GM21717 (cell line): Measurements from ENCODE around the gene LCP1.

Source experiments
- ATAC-seq: cut with Tn5 transposase; IDR thresholded peaks from one replicate; pipeline ENCODE4 v1.9.1; 2021; ENCODE audit warnings: mild to moderate bottlenecking, moderate library complexity; ENCODE audit not compliant: unreplicated experiment

LCP1 gene

DNA sequence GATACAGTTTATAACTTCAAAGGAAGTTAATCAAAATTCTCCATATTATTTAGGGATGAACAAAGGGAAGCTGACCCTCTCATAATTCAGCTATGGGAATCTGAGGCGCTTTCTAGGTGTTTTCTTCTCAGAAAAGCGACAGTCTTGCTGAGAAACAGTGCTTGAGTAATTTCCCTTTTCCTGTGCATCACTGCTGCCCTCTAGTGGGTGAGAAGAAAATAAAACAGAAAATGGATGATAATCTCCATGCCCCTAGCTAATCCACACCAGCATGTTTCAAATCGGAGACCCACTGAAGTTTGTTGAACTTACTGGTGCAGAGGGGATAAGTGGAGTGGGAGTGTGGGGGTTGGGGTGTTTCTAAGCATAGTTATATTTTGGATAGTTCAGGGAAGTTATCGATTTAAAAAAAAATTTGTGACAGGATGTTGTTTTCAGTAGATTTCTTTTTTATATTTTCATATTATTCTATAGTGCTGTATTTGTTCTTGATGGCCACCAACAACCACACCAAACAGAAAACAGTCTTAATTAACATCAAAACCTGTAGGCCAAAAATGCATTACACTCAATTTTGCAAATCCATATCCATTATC lies 21.4 kb downstream of the LCP1 start:
- ATAC-seq, result no peak

DNA sequence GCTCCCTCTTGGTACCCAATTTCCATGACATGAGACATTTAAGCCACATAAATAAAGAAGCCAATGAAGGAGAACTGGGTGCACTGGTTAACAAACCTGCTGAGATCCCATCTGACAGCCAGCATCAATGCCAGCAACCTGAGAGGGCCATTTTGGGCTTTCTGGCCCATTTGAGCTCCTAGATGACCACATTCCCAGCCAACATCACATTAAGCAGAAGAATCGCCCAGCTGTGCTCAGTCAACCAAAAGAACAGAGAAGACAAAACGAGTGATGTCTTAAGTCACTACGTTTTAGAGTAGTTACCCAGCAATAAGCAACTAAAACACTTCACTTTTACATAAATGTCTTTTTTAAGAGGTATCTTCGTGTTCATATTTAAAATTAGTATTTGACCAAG lies 21.9 kb downstream of the LCP1 start:
- ATAC-seq, result no peak

DNA sequence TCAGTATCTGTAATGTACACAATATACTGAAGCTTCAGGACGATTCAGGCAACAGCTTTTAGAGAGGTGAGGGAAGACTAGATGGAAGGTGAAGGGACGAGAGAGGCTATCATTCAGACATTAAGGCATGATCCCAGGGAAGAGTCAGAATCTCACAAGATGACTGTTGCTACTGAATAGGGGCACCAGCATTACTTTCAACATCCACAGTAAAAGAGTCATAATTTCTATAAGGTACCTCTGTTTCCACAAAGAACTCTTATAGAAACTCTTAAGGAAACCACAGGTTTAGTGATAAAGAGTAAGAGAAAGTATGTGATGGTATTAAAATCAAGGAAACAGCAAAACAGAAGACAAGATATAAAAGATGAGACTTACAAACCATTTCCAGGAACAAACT lies 23.0 kb downstream of the LCP1 start:
- no peak for ATAC-seq

DNA sequence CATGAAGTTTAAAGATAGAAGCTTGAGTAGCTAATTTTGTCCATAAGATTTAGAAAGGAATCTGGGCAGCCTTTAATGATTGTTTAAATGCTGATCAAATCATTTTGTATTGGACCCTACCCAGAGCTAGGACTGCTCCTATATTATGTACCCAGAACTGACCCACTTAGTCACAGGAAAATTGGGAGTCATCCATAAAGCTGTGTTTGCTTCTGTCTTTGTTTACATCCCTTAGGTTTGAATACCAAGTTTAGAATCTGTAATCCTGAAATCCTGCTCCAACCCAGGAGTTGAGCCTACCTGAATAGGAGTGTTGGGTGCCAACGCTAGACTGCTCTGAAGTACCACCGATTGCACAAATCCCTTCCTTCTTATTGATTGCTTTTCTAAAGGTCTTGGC lies 23.8 kb downstream of the LCP1 start:
- ATAC-seq, result no peak

DNA sequence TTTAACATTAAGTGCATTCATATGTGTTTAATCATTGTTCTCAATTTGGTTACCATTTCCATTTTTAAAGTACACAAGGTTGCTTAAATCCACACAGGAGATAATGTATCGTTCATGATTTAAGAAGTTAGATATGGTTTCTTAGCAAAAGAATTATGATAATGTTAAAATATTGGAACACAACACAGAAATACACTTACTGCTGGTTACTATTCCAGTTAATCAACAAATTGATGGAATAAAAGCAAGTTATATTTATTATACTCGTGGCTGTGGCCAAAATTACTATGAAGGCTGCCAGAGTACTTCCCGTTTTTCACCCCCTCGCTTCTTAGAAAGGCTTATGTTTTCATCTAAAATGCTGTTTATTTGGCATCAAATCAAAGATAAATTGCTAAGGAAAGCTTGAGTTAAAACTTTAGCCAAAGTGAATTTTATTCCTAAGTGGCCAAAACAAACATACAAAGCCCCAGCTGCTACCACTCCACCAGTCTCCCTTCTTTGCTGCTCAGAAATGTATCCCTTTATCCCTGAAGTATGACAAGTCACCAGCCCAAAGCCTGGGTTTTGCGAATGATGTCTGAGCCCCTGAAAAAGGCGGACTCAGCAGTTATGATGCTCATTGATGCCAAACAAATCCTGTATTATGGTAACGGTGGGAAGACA lies 27.7 kb downstream of the LCP1 start:
- no peak for ATAC-seq

DNA sequence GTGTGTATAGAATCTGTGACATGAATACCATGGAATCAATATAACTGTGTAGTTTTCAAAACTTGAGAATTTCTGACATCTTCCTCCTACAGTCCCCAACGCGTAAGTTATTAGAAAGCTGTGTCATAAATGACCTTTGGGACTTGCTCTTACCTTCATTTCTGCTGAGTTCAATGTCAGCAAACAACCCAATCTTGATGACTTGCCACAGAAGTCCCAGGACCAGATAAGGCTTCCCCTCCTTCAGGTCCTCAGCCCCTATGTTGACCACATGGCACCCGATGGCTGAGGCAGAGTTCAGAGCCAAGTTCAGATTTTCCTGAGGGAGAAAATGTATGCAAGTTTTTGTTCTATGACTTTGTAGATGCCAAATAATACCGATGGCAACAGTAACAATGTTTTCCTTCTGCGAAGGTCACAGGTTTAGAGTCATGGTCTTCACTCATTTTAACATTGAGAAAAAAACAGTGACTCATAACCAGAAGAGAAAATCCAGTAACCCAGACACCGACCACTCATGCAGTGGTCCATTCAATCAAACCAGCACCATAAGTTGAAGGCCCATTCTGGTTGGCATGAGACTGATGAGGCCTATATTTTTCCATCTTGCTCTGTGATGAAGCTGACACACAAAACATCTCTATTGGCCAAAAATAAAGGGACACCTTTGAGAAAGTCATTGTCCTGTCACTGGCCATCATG lies 29.2 kb downstream of the LCP1 start:
- ATAC-seq, result no peak

DNA sequence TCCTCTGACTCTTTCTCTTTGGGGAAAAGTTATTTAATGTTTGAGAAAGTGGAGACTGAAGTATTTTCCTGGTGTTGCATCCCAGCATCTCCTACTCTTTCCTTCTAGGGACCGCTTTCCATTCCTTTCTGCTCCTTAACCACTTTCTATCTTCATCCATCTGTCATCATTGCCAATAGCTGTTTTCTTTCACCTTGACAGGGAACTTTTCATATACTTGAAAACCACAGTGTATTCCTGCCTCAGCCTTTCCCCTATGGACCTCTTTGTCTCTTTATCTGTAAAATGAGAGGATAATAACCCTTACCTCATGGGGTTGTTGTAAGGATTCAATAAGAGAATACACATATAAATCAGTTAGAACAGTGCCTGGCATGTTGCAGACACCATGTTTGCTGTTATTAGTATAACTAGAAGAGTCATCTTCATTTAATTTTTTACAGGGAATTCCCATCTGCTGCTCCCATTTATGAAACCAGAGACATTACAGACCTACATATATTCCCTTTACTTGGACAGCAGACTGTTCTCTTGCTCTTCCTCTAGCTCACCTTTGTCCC lies 31.8 kb downstream of the LCP1 start:
- ATAC-seq, result no peak

DNA sequence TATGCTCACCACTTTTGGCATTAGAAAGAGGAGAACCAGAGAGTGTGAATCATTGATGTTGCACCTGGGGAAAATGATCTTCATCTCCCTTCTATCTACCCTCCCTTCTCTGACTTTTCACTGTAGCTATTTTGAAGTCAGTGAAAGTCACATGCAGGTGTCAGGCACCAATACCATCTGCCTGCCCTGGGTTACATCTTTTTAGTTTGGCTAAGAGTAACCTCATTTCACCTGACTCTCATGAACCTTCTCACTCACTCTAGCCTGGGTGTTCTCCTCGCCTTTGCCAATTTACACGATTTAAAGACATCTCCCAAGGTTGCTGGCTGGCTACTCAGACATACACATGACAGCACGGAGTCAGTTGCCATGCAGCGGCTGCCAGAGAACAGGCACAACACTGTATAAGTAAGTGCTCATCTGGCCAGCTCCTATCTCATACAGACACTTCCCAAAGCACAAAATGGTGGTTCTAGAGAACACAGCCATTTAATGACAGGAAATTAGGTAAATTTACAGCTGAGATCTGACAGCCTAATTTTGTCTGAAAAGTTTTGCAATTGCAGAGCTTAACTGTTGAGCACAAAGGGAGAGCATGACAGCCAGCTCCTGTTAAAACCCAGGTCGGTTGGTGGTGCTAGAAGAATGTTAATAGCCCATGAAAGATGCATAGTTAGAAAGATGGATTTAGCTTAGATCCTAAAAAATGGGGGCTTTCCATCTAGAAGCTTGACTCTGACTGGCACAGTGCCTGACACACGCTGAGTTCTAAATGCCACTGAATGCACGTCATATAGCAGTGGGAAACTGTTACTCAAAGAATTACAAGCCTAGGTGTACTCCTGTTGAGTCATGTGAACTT lies 32.5 kb downstream of the LCP1 start:
- ATAC-seq, result no peak

DNA sequence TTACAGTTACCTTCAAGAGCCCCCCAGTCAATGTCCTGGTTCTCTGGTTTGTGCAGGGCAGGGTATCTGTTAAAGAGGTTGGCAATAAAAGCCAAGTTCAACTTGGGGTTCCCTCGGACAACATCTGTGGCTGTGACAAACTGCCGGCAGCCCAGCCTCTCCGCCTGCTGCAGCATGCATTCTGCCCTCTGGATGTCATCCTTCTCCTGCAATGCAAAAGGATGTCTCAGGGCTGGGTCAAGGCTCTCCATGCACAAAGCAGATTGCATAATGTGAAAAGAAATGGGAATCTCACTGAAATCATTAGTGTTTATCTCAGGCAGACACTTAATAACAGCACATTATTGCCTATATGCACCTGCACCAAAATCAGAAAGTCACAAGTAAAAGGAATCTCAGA lies 35.1 kb downstream of the LCP1 start:
- no peak for ATAC-seq

DNA sequence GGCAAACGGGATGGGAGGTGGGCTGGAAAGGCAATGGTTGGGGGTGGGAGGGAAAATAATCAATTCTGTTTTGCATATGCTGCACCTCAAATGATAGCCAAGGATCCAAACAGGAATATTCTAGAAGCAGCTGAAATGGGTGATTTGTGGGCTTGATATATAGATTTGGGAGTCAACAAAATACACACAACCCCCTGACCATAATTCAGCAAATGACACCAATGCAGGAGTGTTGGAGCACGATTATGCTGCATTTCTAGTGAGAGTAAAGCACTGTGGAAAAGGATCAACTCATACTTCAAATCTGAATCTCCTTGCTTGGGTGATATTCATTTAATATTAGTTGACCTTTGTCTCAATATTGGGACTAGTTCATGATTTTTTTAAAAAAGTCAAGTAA lies 36.0 kb downstream of the LCP1 start:
- ATAC-seq, result no peak

DNA sequence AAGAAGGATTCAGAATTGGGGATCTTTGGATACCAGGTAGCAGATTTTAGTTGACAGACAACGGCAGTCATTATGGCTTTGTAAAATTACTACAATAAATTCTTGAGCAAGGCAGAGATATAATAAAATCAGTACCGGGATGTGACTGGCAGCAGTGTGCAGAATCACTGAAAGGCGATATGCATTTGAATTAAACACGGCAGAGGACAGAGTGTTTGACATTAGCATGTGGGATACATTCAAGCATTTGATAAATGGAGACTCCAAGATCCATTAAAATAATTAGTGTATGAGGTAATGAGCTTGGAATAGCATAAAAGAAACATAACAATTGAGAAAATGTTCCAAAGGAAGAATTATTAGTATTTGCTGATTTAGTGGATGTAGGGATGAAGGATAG lies 36.8 kb downstream of the LCP1 start:
- ATAC-seq, result no peak

DNA sequence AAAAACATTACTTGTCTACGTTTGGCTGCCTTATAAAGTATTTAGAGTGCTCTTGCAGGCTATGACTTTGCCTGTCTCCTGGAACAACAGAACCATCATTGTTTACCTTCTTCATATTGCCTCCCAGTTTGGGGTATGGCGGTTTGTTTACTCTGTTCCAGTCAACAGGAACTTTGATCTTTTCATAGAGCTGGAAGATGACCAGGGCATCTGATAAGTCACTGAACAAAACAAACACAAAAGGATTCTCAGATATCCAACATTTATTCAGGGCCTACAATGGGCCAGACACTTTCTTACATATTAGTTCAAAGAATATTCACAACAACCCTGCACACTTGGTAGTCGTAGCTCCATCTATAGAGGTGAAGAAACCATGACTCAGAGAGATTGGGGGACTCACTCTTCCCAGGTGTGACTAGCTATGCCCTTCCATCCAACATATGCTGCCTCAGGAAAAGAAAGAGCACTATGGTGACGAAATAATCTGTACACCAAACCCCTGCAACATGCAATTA lies 38.7 kb downstream of the LCP1 start:
- no peak for ATAC-seq

DNA sequence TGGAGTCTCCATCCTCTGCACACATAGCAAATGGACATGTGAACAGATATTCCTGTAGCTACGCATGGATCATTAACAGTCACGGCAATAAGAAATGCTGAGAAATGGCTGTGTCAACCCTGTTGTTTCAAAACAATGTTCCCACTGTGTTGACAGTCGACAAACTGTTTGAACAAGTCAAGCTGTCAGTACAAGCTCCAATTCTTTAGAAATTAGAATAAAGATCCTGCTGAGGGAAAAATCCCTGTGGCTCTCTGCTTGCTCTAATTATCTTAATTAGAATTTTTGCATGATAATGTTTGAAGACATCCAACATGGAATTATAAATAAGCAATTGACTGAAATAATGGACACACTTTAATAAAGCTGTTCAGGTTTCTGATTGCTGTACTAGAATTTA lies 39.2 kb downstream of the LCP1 start:
- no peak for ATAC-seq

DNA sequence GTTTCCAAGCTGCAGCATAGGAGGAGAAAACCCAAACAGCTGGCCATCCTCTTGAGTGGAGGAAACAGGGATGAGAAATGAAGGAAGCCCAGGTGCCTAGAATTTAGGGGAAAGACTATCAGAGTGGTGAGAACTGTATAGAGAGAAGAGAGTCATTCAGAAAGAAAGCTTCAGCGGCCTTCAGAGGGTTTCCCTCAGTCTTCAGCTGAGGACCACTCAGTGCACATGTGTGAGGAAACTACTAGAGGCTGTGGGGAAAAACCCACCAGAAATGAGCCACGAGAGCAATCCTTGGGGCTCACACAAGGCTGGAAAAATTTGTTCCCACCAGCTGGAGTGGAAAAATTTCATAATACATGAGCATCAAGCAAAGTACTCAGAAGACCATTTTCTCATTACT lies 41.9 kb downstream of the LCP1 start:
- no peak for ATAC-seq

DNA sequence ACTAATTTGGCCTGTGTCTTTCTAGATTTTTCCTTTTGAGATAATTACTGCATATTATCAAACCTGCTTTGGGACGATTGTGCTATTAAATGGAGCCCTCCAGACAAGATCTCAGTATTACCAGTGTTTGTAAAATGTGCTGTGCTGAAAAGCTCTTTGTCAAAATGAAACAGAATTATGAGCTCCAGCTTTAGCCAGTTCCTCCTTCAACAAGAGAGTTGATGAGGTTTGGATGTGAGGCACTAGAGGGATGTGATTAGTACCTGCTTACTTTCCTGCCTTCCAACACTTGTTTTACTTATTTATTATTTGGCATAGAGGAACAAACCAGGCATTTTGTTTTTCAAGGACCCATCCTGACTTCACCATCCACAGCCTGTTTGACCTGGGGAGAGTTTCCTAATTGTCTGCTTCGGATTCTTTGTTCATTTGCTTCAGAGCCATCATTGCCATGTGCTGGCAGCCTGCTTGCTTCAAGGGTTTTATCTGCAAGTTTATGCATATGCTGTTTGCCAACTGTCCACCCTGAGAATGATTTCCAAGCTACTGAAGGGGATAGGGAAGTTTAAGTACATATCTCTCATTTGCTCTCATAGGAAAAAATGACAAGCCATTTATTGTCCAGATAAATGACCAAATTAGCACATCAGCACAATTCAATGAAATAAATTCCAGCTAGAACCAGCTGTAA lies 44.2 kb downstream of the LCP1 start:
- ATAC-seq, result no peak

DNA sequence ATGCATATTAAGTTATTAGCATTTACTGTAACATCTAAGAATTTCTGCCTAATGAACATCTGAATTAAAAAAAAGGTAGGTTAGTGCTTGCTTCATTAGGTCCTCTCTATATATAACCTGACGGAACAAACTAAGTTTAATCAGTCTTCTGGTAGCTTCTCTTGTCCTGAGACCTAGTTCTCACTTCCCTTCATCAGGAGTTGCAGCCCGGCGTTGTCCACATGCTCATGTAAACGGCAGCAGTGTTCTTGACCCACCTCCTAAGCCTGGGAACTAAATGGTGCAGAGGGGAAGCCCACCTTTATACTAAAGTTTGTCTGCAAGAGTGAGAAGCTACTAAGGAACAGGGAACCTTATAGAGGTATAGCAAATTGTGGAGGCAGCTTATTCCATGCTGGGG lies 45.3 kb downstream of the LCP1 start:
- ATAC-seq, result no peak

DNA sequence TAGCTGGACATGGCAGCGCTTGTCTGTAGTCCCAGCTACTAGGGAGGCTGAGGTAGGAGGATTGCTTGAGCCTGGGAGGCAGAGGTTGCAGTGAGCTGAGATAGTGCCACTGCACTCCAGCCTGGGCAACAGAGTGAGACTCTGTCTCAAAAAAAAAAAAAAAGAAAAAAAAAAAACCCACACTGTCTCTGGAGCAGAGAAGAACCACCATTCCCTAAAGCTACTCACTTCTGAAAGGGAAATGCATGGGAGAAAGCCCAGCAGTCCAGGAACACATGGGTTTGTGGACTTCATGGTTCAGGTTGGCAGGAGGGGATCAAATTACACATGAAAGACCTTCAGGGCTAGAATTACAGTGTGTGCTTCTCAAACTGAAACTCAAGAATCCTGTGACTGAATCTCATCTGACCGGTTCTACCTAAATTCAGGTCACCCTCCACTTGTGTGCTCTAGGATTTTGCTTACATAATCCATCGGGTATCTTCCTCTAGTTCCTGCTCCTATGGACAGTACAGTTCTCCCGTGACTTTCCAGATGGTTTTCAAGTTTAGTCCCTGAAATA lies 46.9 kb downstream of the LCP1 start:
- ATAC-seq, result no peak

DNA sequence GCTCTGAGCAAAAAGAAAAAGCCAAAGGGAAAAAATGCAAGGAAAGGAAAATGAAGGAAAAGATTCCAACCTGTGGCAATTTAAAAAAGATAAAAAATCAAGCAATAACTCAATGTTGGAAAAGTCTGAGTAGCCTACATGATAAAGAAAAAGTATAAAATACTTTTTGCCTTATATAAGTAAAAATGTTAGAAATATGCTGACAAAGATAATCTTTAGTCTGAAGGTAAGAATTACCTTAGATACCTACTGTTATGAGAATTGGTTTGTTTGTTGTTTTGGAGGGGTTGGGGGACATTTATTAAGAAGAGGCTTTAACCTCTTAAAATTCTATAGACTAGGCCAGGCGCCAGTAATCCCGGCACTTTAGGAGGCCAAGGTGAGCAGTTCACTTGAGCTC lies 47.5 kb downstream of the LCP1 start:
- no peak for ATAC-seq

DNA sequence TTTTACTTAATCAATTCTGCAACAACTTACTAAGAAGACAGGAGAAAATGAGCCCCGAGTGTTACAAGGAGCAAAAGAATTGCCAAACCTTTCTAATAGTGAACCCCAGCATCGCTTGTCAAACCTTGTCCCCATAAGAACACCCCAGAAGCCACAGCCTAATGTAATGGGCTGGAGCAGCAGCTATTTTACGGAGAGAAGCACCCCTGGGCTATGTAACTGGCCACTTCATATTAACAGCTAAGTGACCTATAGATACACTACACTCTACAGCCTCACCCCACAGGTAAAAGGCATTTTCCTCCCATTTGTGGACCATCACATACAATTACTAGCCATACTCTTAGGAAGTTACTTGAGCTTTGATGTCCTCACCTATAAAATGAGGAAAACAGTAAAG lies 49.9 kb downstream of the LCP1 start:
- no peak for ATAC-seq

DNA sequence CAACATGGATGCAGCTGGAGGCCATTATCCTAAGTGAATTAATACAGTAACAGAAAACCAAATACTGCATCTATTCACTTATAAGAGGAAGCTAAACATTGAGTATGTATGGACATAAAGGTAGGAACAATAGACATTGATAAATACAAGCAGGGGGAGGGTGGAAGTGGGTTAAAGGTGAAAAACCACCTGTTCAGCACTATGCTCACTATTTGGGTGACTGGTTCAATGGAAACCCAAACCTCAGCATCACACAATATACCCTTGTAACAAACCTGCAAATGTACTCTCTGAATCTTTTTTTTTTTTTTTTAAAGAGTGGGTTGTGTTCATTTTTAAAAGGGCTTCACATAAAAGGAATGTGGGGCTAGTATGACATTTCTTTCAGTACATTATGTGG lies 50.3 kb downstream of the LCP1 start:
- no peak for ATAC-seq
